ENCODE results near the gene TMCC3. TPM values are rescaled to one million over a fixed set of nuclear protein-coding genes. Genes with fewer than 3 reads are reported as not detected.

The TMCC3 gene
- total and polyA plus RNA-seq, 2 of the 13 experiments (the other 11 are each of a cell fraction or from before 2014, with no cell fraction given), result not detected

- no peak for DNase-seq (ENCODE audit: low spot score)
- intact Hi-C loops (cut with micrococcal nuclease; ENCODE audit: unreplicated experiment), result no loop called here
- ATAC-seq, result no peak
- CTCF ChIA-PET (ENCODE audit: low intra/inter-chr PET ratio, low total read pairs), result no interaction called here
- 0% methylated on average over 2 of the region's 2 CpGs for WGBS (ENCODE audit: low lambda C conversion rate)
- BruUV-seq (replicated peaks), result no TSS peak
- H3K4me3 ChIP-seq (replicated peaks in 1 of 3; ENCODE audit: insufficient read depth in 1 of 3, low read depth in 2 of 3, low read length in 3 of 3), result no peak overlapping the region
- H3K9me3 ChIP-seq (ENCODE audit: low read length), result no peaks in the 10 kb centered on the region
- no peaks in the 10 kb centered on the region for H3K4me1 ChIP-seq (ENCODE audit: insufficient read depth, low read length)
- in situ Hi-C loops (cut with HindIII; ENCODE audit: extremely low pct_ligation_motif_present, low pct_unique_long_range_greater_than_20kb), result no loop called here
- POLR2A ChIA-PET, result no interaction called here
- H4K20me1 ChIP-seq (ENCODE audit: insufficient read depth, low read length), result no peaks in the 10 kb centered on the region
- no peak overlapping the region for H3K4me2 ChIP-seq (ENCODE audit: low read depth, low read length)
- H3K27me3 ChIP-seq (ENCODE audit: control insufficient read depth in 1 of 2, insufficient read depth in 2 of 2, low read length in 2 of 2), result peaks cover 0 to 3% of the 10 kb centered on the region in 2 experiments; a peak in 1 of 5 replicates
- no peak overlapping the region for H3K9ac ChIP-seq (ENCODE audit: insufficient read depth, low read depth, low read length)
- TF ChIP-seq ZNF878 (CRISPR knock-in tag; IDR thresholded peaks at IDR 0.05) (no peak), EZH2 (conservative IDR thresholded peaks at IDR 0.05; ENCODE audit: low read depth, low read length) (no peak), NFE2L2 (IDR thresholded peaks at IDR 0.05; ENCODE audit: low read length) (no peak), NFIB (CRISPR knock-in tag; IDR thresholded peaks at IDR 0.05; ENCODE audit: borderline replicate concordance) (no peak), HNRNPL (IDR thresholded peaks at IDR 0.05; ENCODE audit: low read depth, low read length) (no peak), JUNB (CRISPR knock-in tag; IDR thresholded peaks at IDR 0.05; ENCODE audit: borderline replicate concordance) (no peak), TEAD2 (CRISPR knock-in tag; IDR thresholded peaks at IDR 0.05) (no peak), ATM (IDR thresholded peaks at IDR 0.05; ENCODE audit: borderline replicate concordance) (no peak), AHR (CRISPR knock-in tag; IDR thresholded peaks at IDR 0.05) (no peak), ZNF263 (CRISPR knock-in tag; IDR thresholded peaks at IDR 0.05) (no peak), ZMAT5 (CRISPR knock-in tag; IDR thresholded peaks at IDR 0.05; ENCODE audit: borderline replicate concordance, low read depth) (no peak), RCOR2 (CRISPR knock-in tag; IDR thresholded peaks at IDR 0.05) (no peak)
- no peaks in the 10 kb centered on the region for H3K36me3 ChIP-seq (replicated peaks in 1 of 2; ENCODE audit: control insufficient read depth in 1 of 2, insufficient read depth in 2 of 2, low read length in 2 of 2)
- H3K79me2 ChIP-seq (ENCODE audit: insufficient read depth, low read length), result no peaks in the 10 kb centered on the region
- H3K27ac ChIP-seq (ENCODE audit: extremely low read length, insufficient read depth, low read length), result no peak overlapping the region
- no peak overlapping the region for H2AFZ ChIP-seq (ENCODE audit: low read length)
- no peak for FAIRE-seq
Observed at GRCh38 chr12:94666158-94666557, 15.8 kb upstream of the TMCC3 start.
